Muscle layer of duodenum (tissue), 2 donors: ENCODE measurements around the gene ROBO2.

Experiments
- H3K27ac ChIP-seq: one replicate; pipeline ENCODE4 v1.7.0; 2013; ENCODE audit warnings: mild to moderate bottlenecking, low read length
- H3K27me3 ChIP-seq: one replicate; pipeline ENCODE4 v1.7.0; 2013; ENCODE audit warnings: low read depth, mild to moderate bottlenecking, control low read depth, low read length
- H3K36me3 ChIP-seq, 2 donors: one replicate each; pipeline ENCODE4 v1.7.0; 2013; ENCODE audit warnings: low read length in 2 of 2, control low read depth in 1 of 2, mild to moderate bottlenecking in 1 of 2; ENCODE audit not compliant: insufficient read depth in 2 of 2, control insufficient read depth in 1 of 2
- H3K4me1 ChIP-seq, 2 donors: one replicate each; pipeline ENCODE4 v1.7.0; 2013; ENCODE audit warnings: low read length in 2 of 2, mild to moderate bottlenecking in 2 of 2, control low read depth in 1 of 2, moderate library complexity in 1 of 2; ENCODE audit not compliant: insufficient read depth in 2 of 2, control insufficient read depth in 1 of 2
- H3K4me3 ChIP-seq, 2 donors: one replicate each; pipeline ENCODE4 v1.7.0; 2013; ENCODE audit warnings: low read length in 2 of 2, low read depth in 1 of 2, mild to moderate bottlenecking in 1 of 2
- H3K9me3 ChIP-seq, 2 donors: one replicate each; pipeline ENCODE4 v1.7.0; 2013; ENCODE audit warnings: low read length in 2 of 2, control low read depth in 1 of 2, mild to moderate bottlenecking in 1 of 2; ENCODE audit not compliant: control insufficient read depth in 1 of 2
- donor health status: healthy.

ROBO2 gene

DNA sequence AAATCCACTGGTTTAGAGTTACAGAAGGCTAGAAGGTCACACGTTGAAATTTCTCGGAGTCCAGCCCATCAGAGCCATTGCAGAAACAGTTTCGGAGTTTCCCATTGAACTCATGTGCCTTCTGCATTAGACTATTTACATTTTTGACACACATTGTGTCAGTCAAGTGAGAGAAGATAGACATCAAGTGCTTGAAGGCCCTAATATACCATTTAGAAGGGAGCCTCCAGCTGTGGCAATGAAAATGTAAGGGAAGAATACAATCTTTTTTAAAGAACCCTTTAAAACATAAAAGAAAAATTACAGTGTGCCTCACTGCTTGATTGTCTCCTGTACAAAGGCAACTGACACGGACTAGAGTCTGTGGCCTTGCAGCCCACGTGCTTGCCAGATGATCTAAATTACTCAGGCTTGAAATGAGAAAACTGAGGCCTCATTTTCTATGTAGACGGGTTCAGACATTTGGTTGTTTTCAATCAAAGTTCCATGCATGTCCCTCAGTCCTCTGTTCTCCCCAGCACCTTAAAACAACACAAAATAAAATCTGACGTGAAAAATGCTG, 650.5 kb downstream of the ROBO2 start:
- Histone ChIP-seq H3K4me3 (no peak overlapping the region), H3K27me3 (no peaks in the 10 kb centered on the region), H3K27ac (no peak overlapping the region), H3K4me1 (no peaks in the 10 kb centered on the region), H3K36me3 (no peaks in the 10 kb centered on the region), H3K9me3 (no peaks in the 10 kb centered on the region)

DNA sequence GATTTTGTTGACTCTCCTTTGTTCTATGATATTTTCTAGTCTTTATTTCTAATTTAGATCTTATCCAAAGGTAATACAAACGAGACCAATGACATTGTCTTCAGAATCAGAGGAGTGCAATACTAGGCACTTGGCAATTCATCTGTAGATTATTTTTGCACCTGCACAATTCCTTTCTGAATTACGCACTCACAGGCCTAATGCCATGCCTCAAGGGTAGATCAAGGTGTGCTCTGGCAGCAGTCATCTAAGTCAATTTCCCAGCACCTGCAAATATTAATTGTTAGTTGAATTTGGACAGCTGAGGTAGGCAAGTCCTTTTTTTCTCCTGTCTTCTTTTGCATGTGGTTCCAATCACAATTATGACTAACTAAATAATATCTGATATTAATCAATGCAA, 653.2 kb downstream of the ROBO2 start:
- no peak overlapping the region for H3K4me3 ChIP-seq
- no peaks in the 10 kb centered on the region for H3K4me1 ChIP-seq
- no peaks in the 10 kb centered on the region for H3K9me3 ChIP-seq
- no peaks in the 10 kb centered on the region for H3K27me3 ChIP-seq
- H3K27ac ChIP-seq, result no peak overlapping the region
- H3K36me3 ChIP-seq, result no peaks in the 10 kb centered on the region

DNA sequence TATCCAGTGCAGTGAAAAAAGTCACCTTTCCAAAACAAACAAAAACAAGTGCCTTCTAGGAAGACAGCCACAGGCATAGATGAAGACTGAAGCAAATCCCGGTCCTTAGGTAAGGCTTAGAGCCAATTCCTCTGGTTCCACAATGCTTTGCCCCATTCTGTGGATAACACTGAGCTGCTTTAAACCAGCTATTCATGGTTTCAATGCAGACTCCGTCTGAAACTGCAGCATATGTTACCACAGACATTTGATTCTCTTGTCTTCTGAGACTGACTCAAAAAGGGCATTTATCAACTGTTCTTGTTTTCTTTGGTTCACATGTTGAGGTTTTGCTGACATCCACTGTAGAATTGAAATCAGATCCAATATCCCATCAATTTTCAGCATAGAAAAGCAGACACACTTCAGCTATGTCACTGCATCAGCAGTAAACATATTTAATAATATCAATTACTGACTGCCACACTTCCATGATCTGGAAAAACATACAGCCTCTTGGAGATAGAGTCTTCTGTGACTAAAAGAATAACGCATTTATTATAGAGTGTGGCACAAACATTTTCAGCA, 659.3 kb downstream of the ROBO2 start:
- Histone ChIP-seq H3K4me1 (no peaks in the 10 kb centered on the region), H3K27me3 (no peaks in the 10 kb centered on the region), H3K36me3 (no peaks in the 10 kb centered on the region), H3K4me3 (no peak overlapping the region), H3K9me3 (no peaks in the 10 kb centered on the region), H3K27ac (no peak overlapping the region)
